Stomach (tissue), 9 donors: ENCODE measurements around the gene TRERF1. TPM values are rescaled to one million over a fixed set of nuclear protein-coding genes. Genes with fewer than 3 reads are reported as not detected.
A peak's percentile ranks its signal among the peaks of the same experiment; 100 is the strongest.

Experiments
- DNase-seq, 2 donors: peaks; one replicate each; pipeline versions ENCODE4 v3.0.0 to v3.0.0-alpha.2; 2013 to 2019
- H3K27ac ChIP-seq, 5 donors: fragments of 200-600 bp in 4 of 5; sonication (generic) in 4 of 5; one replicate each; pipeline ENCODE4 v1.5.1; 2013 to 2019; ENCODE audit warnings: mild to moderate bottlenecking in 1 of 5, moderate library complexity in 1 of 5
- H3K27me3 ChIP-seq, 3 donors: fragments of 200-600 bp; sonication (generic); one replicate each; pipeline ENCODE4 v1.5.1; 2017 to 2019; ENCODE audit warnings: mixed run types in 1 of 3
- H3K36me3 ChIP-seq, 4 donors: fragments of 200-600 bp; sonication (generic); 1 replicate in 3 of 4; 2 replicates in 1 of 4; pipeline ENCODE4 v1.5.1; 2016 to 2019
- H3K4me1 ChIP-seq, 4 donors: fragments of 200-600 bp; sonication (generic); one replicate each; pipeline ENCODE4 v1.5.1; 2016 to 2019
- H3K4me3 ChIP-seq, 4 donors: fragments of 200-600 bp; sonication (generic) in 3 of 4; one replicate each; pipeline ENCODE4 v1.5.1; 2016 to 2019; ENCODE audit warnings: mild to moderate bottlenecking in 1 of 4
- H3K9me3 ChIP-seq, 4 donors: fragments of 200-600 bp; sonication (generic); one replicate each; pipeline ENCODE4 v1.5.1; 2016 to 2019
- EP300 ChIP-seq: sonication (generic); formaldehyde crosslinking; IDR thresholded peaks from one replicate; pipeline ENCODE4 v1.6.1; 2017; ENCODE audit warnings: antibody characterized with exemption
- POLR2A ChIP-seq, 4 donors: fragments of 450-650 bp; IDR thresholded peaks; one replicate each; pipeline ENCODE4 v1.6.1; 2016; ENCODE audit warnings: antibody characterized with exemption in 4 of 4, control low read depth in 2 of 4, mild to moderate bottlenecking in 1 of 4, moderate library complexity in 1 of 4
- POLR2AphosphoS5 ChIP-seq, 3 donors: sonication (generic); formaldehyde crosslinking; IDR thresholded peaks; one replicate each; pipeline ENCODE4 v1.6.1; 2016; ENCODE audit warnings: antibody characterized with exemption in 3 of 3
- WGBS, 5 donors: extraction: QIAGEN DNeasy Blood & Tissue Kit in 3 of 5; methylation state at CpG; one replicate each; pipeline versions ENCODE4 v1.1.5 to v1.1.7; 2013 to 2018; 5-methylcytosine and 5-hydroxymethylcytosine counted together
- intact Hi-C: fragments of 100-400 bp; cut with DNase I; formaldehyde crosslinking; loops from one replicate; pipeline ENCODE4 v1.15.1; 2023; ENCODE audit warnings: low total_unique reads
- polyA plus RNA-seq, 3 donors: library from polyadenylated mRNA; stranded (reverse); fragments of 200-250 nt; gene quantifications; one replicate each; pipeline ENCODE4 v1.2.3, GENCODE V29; 2013
- total RNA-seq, 5 donors: library from RNA; depleted of rRNA; stranded (reverse); fragments of >200 nt; gene quantifications; one replicate each; pipeline versions ENCODE4 v1.1.0 to v1.2.3, GENCODE V29; 2014 to 2016
- TF ChIP-seq, protein P1 (sequence below), 7 experiments: fragments of 450-650 bp in 4 of 7; fragments of 200-600 bp in 3 of 7; sonication (generic) in 3 of 7; IDR thresholded peaks; one replicate each; pipeline ENCODE4 v1.5.1; 2016 to 2019; ENCODE audit warnings: antibody characterized with exemption in 7 of 7, control low read depth in 2 of 7, mild to moderate bottlenecking in 1 of 7
- donor health status: healthy with polysubstance abuse.
- donor health status: Bipolar disorder and iron deficiency.
- donor health status: healthy.

The TRERF1 gene
- total and polyA plus RNA-seq, 8 donors: 2.1 to 8.1 (median 4.9) TPM

- WGBS, 5 donors: 59 to 97% (median 94%) methylated on average over 2 of the region's 2 CpGs
- Histone ChIP-seq H3K4me1 (peaks cover 5 to 36% (median 22%) of the 10 kb centered on the region in 4 donors), H3K9me3 (peaks cover 0 to 13% (median 5%) of the 10 kb centered on the region in 4 donors), H3K36me3 (peaks cover 0 to 8% (median 0%) of the 10 kb centered on the region in 4 donors), H3K27ac (peak overlapping the region in 1 of 5 donors; percentile 5), H3K27me3 (no peaks in the 10 kb centered on the region), H3K4me3 (no peak overlapping the region)
- intact Hi-C loops: no loop called here
- TF ChIP-seq POLR2A (IDR thresholded peaks at IDR 0.05) (no peak), EP300 (no peak), POLR2AphosphoS5 (IDR thresholded peaks at IDR 0.05) (no peak)
- TF ChIP-seq, protein P1, sequence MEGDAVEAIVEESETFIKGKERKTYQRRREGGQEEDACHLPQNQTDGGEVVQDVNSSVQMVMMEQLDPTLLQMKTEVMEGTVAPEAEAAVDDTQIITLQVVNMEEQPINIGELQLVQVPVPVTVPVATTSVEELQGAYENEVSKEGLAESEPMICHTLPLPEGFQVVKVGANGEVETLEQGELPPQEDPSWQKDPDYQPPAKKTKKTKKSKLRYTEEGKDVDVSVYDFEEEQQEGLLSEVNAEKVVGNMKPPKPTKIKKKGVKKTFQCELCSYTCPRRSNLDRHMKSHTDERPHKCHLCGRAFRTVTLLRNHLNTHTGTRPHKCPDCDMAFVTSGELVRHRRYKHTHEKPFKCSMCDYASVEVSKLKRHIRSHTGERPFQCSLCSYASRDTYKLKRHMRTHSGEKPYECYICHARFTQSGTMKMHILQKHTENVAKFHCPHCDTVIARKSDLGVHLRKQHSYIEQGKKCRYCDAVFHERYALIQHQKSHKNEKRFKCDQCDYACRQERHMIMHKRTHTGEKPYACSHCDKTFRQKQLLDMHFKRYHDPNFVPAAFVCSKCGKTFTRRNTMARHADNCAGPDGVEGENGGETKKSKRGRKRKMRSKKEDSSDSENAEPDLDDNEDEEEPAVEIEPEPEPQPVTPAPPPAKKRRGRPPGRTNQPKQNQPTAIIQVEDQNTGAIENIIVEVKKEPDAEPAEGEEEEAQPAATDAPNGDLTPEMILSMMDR (IDR thresholded peaks at IDR 0.05): no peak
- DNase-seq: no peak
These were observed 14.9 kb downstream of the TRERF1 start for GRCh38 chr6:42436825-42437224.

GRCh38 chr6:42434237-42434636 lies 17.5 kb downstream of the TRERF1 start:
- TF ChIP-seq POLR2A (IDR thresholded peaks at IDR 0.05) (no peak), EP300 (no peak), POLR2AphosphoS5 (IDR thresholded peaks at IDR 0.05) (no peak)
- TF ChIP-seq, protein P1 (IDR thresholded peaks at IDR 0.05): no peak

DNA sequence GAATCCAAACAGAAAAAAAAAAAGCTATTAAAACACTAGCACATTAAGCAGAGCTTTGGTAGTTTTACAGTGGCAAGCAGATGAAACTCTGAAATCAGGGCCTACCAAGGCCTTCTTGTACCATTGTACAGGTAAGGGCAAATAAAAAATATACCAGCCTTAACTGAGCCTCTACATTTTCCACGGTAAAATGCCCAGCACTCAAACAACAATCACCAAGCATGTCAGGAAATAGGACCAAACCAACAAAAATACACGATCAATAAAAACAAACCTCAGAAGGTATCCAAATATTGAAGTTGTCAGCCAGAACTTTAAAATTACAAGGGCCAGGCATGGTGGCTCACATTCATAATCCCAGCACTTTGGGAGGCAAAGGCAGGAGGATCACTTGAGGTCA lies 18.3 kb downstream of the TRERF1 start:
- peaks cover 8 to 17% (median 13%) of the 10 kb centered on the region in 4 donors for H3K4me1 ChIP-seq
- H3K36me3 ChIP-seq: peaks cover 0 to 8% (median 0%) of the 10 kb centered on the region in 4 donors
- no peaks in the 10 kb centered on the region for H3K27me3 ChIP-seq
- no peak for DNase-seq
- TF ChIP-seq POLR2AphosphoS5 (IDR thresholded peaks at IDR 0.05) (no peak), EP300 (no peak), POLR2A (IDR thresholded peaks at IDR 0.05) (no peak)
- TF ChIP-seq, protein P1 (IDR thresholded peaks at IDR 0.05): no peak
- 97 to 100% (median 99%) methylated on average over 2 of the region's 2 CpGs for WGBS, 5 donors
- no peak overlapping the region for H3K4me3 ChIP-seq
- intact Hi-C loops: no loop called here
- H3K9me3 ChIP-seq: peaks cover 0 to 13% (median 5%) of the 10 kb centered on the region in 4 donors
- no peak overlapping the region for H3K27ac ChIP-seq

More at GRCh38 chr6:42434237-42434636, 17.5 kb downstream of the TRERF1 start:
- DNase-seq: no peak
- Histone ChIP-seq H3K36me3 (peaks cover 0 to 8% (median 0%) of the 10 kb centered on the region in 4 donors), H3K4me1 (peaks cover under 1 to 16% (median 8%) of the 10 kb centered on the region in 4 donors), H3K9me3 (peaks cover 0 to 13% (median 5%) of the 10 kb centered on the region in 4 donors), H3K27ac (no peak overlapping the region), H3K27me3 (no peaks in the 10 kb centered on the region), H3K4me3 (no peak overlapping the region)
- WGBS, 5 donors: 96 to 100% (median 98%) methylated on average over 2 of the region's 2 CpGs
- intact Hi-C loops: no loop called here

DNA sequence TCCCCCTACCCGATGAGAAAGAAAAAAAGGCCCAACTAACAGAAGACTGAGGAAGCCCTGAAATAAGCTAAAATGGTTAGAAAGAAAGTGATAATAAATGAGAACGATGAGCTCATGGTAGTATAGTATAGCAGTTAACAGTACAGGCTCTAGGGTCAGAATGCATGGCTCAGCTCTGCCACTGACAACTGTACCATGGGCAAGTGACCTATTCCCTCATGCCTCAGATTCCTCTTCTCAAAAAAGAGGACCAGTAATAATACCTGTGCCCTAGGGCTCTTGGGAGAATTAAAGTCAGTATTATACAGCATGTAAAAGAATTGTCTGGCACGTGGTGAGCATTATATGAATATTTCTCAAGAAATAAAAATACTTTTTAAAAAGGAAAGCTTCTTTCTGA lies 19.8 kb downstream of the TRERF1 start:
- 85 to 96% (median 93%) methylated on average over 3 of the region's 3 CpGs for WGBS, 5 donors
- Histone ChIP-seq H3K27me3 (no peaks in the 10 kb centered on the region), H3K27ac (no peak overlapping the region), H3K4me3 (no peak overlapping the region), H3K9me3 (peaks cover 0 to 13% (median 5%) of the 10 kb centered on the region in 4 donors), H3K36me3 (peaks cover 0 to 8% (median 0%) of the 10 kb centered on the region in 4 donors), H3K4me1 (peaks cover 13 to 21% (median 20%) of the 10 kb centered on the region in 4 donors)
- intact Hi-C loops: no loop called here
- TF ChIP-seq POLR2A (IDR thresholded peaks at IDR 0.05) (no peak), POLR2AphosphoS5 (IDR thresholded peaks at IDR 0.05) (no peak), EP300 (no peak)
- TF ChIP-seq, protein P1 (IDR thresholded peaks at IDR 0.05): no peak
- no peak for DNase-seq
